Subcutaneous adipose tissue (tissue), 4 donors: ENCODE data around the gene ASXL1. TPM values are rescaled to one million over a fixed set of nuclear protein-coding genes. Genes with fewer than 3 reads are reported as not detected.

Experiments
- total RNA-seq, 4 donors: library from RNA; depleted of rRNA; stranded (reverse); fragments of >200 nt; gene quantifications; one replicate each; pipeline ENCODE4 v1.1.0, GENCODE V29; 2016
- TF ChIP-seq, protein P1 (sequence below): fragments of 450-650 bp; IDR thresholded peaks from one replicate; pipeline ENCODE4 v1.5.1; 2016; ENCODE audit warnings: low read depth, mild to moderate bottlenecking, control low read depth, antibody characterized with exemption, moderate library complexity

ASXL1 gene
- total RNA-seq, 4 donors from 2014 or later, result 77.0 to 125 (median 81.6) TPM

DNA sequence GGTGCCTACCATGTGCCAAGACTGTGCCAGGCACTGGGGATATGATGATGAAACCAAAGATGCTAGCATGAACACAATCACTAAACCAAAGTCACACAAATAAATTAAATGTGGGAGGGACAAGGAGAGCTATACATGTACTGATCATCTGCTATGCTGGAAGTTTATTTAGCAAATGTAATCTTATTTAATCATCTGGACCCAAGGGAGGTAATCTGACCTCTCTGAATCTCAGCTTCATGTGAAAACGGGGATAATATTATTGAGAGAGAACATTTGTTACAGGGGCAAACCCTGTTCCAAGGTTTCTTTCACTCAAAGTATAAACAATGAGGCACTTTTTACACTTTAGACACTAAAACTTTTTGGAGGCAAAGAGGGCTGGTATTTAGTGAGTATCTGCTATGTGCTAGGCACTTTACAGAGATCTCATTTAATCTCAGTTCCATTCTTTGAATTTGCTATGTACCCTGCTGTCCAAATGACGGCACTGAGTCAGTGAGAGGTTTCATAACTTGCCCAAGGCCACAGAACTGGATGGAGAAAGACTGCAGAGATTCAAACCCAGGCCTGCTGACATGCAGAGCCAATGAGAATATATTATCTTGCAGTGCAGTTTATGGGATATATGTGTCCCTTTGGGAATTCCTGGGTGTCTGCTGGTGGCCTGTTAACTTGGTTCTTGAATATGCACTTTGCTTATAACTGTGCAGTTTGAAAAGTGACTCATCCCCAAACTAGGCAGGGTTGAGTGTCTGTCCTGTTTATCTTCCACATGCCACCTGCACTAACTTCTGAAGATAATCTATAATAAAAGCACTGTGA lies 3.3 kb upstream of the ASXL1 start:
- TF ChIP-seq, protein P1, sequence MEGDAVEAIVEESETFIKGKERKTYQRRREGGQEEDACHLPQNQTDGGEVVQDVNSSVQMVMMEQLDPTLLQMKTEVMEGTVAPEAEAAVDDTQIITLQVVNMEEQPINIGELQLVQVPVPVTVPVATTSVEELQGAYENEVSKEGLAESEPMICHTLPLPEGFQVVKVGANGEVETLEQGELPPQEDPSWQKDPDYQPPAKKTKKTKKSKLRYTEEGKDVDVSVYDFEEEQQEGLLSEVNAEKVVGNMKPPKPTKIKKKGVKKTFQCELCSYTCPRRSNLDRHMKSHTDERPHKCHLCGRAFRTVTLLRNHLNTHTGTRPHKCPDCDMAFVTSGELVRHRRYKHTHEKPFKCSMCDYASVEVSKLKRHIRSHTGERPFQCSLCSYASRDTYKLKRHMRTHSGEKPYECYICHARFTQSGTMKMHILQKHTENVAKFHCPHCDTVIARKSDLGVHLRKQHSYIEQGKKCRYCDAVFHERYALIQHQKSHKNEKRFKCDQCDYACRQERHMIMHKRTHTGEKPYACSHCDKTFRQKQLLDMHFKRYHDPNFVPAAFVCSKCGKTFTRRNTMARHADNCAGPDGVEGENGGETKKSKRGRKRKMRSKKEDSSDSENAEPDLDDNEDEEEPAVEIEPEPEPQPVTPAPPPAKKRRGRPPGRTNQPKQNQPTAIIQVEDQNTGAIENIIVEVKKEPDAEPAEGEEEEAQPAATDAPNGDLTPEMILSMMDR, result no peak

DNA sequence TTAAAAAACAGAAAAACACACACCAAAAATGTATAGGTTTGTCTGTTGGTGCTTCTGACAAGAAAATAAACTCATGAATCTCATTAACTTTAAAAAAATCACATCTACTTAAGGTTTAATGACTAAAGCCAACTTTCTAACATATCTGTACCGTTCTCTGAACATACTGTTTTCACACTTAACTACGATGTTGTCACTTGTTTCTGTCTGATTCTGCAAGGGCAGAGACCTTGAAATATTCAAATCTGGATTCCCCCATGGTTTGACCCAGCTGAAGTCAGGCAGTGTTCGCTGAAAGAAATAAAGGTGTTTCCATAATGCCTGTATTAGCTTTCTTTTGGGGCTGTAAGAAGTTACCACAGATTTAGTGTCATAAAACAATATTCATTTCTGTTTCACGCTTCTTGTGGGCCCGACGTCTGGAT lies 2.7 kb upstream of the ASXL1 start:
- TF ChIP-seq, protein P1, result no peak

DNA sequence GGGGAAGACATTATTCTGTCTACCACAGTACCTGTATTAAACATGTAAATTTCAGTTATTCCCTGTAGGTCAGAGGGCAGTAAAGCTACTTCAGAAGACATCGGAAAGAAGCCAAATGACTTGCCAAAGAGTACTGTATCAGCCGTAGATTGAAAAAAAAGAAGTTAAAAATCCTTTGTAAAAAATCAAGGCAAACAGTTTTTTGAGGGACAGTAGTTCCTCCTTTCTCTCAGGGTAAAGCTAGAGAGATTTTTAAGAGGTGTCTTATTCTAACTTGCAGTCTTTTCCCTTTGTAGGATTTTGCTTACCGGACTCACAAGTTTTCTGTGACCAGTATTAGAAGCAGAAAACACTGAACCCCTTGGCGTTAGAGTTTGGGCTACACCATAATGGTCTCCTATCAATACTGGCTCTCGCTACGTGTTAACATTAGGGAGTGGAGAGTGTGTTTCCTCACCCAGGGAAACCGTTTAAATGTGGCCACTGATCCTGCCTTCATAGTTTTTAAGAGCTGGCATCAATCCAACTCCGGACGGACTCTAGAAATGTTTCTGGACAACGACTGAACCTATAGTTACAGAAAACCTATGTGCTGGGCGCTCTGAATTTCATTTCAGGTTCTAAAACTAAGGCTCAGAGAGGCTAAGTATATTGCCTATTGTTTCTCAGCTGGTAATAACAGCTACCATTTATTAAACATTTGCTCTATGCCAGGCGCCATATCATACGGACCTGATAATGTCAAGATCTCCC lies 1.3 kb upstream of the ASXL1 start:
- TF ChIP-seq, protein P1, result no peak

DNA sequence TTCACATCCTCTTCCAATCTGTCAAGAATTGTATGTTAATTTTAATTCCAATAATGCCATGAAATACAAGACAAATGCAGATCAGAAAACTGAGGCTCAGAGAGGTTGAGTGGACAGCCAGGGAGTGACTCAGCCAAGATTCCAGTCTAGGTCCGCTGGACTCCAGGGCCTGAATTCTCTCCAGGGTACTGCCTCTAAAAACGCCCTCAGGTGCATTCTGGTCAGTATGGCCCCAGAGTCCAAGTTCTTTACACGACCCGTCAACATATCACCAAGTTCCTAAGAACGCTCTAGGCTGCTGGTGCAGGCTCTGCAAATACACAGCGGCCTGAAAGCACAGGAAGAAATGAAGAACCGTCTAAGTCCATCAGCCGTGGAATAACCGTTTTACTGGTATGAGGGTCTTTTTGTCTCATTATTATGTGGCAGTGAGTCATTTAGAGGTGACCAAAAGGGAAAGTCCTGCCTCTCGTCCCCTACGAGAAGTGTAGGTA lies 709 bp upstream of the ASXL1 start:
- TF ChIP-seq, protein P1, result no peak

DNA sequence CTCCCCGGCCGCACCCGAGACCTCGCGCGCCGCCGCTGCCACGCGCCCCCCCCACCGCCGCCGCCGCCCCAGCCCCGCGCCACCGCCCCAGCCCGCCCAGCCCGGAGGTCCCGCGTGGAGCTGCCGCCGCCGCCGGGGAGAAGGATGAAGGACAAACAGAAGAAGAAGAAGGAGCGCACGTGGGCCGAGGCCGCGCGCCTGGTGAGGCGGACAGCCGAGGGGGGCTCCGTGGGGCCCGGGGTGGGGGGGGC lies 426 bp downstream of the ASXL1 start:
- TF ChIP-seq, protein P1, result no peak

DNA sequence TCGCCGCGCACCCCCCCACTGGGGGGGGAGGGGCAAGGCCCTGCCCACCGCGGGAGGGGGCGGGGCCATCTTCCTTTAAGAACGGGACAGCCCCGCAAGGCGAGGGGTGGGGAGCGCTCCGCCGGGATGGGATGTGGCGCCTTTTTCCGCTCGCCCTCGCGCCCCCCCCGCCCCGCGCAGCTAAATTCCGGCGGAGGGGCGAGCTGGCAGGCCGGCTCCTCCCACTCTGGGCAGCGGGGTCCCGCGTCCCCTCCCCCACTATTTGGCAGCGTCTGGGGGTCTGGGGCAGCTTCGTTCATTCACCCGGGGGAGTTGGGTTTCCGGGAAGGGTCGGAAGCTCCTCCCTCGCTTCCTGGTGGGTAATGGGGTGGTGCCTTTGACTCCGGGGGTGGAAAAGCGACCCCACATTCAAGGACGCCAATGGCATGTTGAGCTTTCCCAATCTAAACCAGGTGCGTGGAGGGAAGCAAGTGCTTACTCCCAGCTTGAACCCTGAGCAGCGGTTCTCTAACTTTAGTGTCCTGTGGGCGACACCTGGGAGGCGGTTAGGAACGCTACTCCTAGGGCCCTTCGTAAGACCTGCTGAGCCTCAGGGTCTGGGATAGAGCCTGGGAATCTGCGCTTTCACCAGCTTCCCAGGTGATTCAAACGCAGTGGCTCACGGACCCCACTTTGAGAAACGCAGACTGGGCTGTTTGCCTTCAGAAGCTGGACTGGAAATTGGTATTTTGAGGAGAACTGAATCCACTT lies 927 bp downstream of the ASXL1 start:
- TF ChIP-seq, protein P1, result no peak
